HG03103 (cell line): Measurements from ENCODE around the gene NTM.

Experiments
- ATAC-seq: cut with Tn5 transposase; IDR thresholded peaks from one replicate; pipeline ENCODE4 v1.9.1; 2021; ENCODE audit warnings: low read depth; ENCODE audit not compliant: unreplicated experiment

Gene NTM

GRCh38 chr11:131662317-131662972 is 292.0 kb downstream of the NTM start:
- no peak for ATAC-seq

- no peak for ATAC-seq
Measured at GRCh38 chr11:131662993-131663392, 292.6 kb downstream of the NTM start.

GRCh38 chr11:131663405-131664200 is 293.2 kb downstream of the NTM start:
- no peak for ATAC-seq

GRCh38 chr11:131664293-131664692 is 293.9 kb downstream of the NTM start:
- ATAC-seq = no peak

DNA sequence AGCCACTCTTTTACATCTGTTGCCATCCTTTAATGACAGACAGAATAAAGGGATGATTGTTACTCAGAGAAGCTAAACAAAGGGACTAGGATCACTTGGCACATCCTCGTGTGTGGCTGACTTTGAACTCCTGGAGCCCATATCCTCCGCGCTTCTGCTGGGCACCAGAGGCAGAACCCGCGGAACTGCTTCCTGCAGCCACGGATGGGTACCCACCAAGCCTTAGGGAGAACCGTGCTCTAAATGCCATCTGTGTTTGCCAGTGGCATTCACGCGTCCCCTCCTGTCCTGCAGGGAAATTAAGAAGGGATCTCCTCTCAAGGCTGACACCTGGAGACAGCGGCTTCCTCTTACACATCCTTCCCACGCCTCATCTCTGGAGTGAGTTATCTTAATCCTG is 294.4 kb downstream of the NTM start:
- no peak for ATAC-seq

GRCh38 chr11:131665344-131665968 is 295.0 kb downstream of the NTM start:
- ATAC-seq = no peak

- no peak for ATAC-seq
Measured at GRCh38 chr11:131666006-131666405, 295.6 kb downstream of the NTM start.

- ATAC-seq = no peak
Measured at GRCh38 chr11:131666617-131667016, 296.2 kb downstream of the NTM start.

DNA sequence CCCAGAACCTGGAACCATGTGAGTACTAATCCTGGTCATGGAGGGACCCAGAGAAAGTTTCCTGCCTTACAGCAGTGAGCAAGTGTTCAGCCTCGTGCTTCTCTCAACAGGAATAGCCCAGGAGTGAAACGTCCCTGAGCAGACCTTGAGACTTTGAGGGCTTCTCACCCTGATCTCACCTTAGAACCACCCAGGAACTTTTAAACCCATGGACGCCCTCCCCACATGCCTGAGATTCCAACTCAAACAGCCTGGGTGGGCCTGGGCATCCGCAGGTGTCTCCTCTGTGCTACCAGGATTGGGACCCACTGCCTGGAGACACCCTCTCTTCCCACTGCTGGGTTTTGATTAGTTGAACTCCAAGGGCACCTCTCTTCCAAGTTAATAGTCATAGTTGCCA is 297.2 kb downstream of the NTM start:
- no peak for ATAC-seq

GRCh38 chr11:131668500-131669400 is 298.3 kb downstream of the NTM start:
- ATAC-seq = peak; percentile 69

DNA sequence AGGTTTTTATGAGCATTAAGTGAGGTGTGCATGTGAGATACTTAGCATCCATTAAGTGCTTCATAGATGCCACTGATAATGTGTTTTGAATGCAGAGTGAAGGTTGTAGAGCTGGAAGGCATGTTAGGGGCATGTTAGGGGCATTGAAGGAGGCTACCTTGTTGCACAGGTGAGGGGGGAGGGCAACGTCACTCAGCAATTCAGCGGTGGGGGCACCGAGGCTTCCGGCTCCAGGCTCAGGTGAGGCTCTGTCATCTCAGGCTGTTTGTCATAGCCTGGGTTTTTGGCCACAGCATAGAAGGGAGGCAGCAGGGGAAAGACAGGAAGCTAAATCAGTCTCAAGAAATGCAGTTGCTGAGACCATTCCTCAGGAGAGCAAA is 299.0 kb downstream of the NTM start:
- ATAC-seq = no peak

DNA sequence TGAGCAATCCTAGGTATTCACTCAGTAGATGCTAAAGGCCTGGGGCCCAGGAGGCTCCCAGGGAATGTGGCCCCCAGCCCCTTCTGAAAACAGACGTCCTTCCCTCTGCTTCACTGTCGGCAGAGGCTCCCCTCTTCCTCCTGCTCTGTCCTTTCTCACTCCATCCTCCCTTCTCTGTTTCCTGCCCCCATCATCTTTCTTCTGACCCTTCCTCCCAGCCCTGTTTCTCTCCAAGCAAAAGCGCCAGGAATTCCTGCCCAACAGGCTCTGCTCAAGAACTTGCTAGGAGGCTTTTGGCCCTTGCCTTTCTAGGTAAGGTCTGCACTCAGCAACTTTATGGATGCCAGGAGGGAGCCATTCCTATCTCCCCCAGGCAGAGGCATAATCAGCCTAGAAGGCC is 300.5 kb downstream of the NTM start:
- ATAC-seq = no peak

GRCh38 chr11:131671320-131671719 is 300.9 kb downstream of the NTM start:
- no peak for ATAC-seq

GRCh38 chr11:131671734-131672133 is 301.3 kb downstream of the NTM start:
- no peak for ATAC-seq

DNA sequence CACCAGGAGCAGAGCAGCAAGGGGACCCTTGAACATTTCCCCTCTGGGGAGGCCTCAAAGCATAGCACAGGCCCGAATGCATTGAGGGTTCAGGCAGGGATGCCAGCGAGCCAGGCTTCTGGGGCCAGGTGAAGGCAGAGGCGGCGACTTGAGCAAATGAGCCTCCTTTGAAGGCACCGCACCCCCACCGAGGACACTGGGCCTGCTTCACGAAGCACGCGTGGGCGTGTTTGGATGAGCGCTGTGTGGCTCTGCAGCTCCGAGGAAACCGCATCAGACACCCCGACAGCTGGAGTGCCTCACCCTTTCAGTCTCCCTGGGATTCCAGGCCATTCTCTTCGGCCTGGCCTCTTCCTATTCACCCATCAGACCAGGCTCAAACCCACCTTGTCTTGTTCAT is 301.8 kb downstream of the NTM start:
- no peak for ATAC-seq

GRCh38 chr11:131674051-131674755 is 303.8 kb downstream of the NTM start:
- peak; percentile 79 for ATAC-seq

DNA sequence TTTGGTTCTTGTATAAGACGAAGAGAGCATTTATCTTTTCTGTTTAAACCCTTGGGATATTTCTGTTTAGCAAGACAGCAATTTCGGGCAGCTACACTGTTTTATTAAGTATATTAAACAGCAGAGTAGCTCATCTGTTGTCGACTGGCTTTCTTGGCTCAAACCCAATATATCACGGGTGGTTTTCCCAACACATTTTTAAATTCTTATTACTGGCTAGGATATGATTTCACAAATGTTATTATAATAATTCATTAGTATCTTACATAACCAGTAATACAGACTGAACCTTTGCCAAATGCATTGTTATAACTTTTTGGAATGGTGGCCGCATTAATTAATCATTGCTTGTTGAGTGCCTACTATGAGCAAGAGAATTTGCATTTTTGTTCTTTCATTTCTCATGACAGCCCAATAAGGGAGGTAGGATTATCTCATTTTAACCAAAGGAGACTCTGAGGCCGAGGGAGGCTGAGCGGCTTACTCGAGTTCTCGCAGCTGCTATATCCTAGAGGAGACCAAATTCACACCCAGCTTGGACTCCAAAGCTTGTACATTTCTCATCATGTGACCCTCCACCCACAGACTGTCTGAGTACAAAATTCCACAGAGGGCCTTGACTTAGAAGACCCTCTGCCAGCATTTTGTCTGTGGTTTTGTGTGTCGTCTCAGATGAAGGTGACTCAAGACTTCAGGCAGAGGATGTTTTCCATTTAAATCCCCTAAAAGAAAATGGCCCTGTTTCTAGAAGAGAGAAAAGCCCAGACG is 304.9 kb downstream of the NTM start:
- ATAC-seq = no peak

GRCh38 chr11:131677828-131678470 is 307.5 kb downstream of the NTM start:
- no peak for ATAC-seq
